HG03378 (cell line): ENCODE results near the gene ZFP90.
A peak's percentile ranks its signal among the peaks of the same experiment; 100 is the strongest.
"Not testable (repeated sequence)": the region's sequence is repeated elsewhere in the genome, so short reads cannot be mapped to it uniquely, and the experiment has no call there.

Source experiments
- ATAC-seq: cut with Tn5 transposase; IDR thresholded peaks from one replicate; pipeline ENCODE4 v1.9.1; 2021; ENCODE audit warnings: mild to moderate bottlenecking, moderate library complexity; ENCODE audit not compliant: unreplicated experiment

Gene ZFP90

DNA sequence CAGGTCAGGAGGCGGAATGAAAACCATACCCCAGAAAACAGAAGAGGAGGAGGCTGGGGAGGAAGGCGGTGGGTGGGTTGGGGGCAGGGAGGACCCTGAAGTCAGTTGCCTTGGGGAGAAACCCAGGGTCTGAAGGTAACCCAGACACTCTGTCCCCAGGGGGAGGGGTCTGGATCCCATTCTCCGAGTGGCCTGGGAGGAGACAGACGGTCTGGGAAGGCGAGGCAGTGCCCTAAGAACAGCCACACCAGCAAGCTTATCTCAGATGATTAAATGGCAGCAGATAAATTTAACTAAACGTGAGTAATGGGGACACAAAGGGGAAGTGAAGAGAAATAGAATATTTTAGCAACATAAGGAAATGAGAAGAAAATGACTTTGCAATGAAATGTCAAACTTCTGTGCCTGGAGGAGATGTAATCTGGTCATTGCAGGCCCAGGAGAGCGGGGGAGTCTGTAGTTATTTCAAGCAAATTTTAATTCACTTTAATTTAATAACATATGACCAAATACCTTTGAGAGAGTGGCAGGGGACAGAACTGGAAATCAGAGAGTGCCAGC, 21.4 kb upstream of the ZFP90 start:
- no peak for ATAC-seq

- ATAC-seq: no peak
These were observed 19.8 kb upstream of the ZFP90 start for GRCh38 chr16:68519225-68519745.

DNA sequence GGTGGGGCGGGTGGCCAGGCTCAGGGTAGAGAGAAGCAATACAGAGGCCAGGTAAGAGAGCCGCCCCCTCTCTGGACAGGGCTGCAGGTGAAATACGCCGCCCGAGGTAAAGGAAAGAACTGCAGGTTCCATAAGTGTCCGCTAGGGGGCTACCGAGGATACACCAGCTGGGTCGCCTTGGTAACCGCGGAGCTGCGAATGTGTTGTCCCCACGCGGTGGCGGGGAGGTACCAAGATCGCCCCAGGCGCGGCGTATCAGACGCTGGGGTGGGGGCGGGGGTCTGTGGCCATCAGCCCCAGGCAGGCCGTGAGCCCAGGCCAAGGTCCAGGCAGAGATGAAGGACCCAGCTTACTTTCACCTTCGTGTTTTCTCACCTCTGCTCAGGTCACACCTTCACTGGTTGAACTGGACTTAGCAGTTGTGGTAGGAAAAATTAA, 18.4 kb upstream of the ZFP90 start:
- ATAC-seq: no peak

GRCh38 chr16:68524069-68524820, 14.8 kb upstream of the ZFP90 start:
- ATAC-seq: no peak

GRCh38 chr16:68526143-68526781, 12.8 kb upstream of the ZFP90 start:
- ATAC-seq: no peak

DNA sequence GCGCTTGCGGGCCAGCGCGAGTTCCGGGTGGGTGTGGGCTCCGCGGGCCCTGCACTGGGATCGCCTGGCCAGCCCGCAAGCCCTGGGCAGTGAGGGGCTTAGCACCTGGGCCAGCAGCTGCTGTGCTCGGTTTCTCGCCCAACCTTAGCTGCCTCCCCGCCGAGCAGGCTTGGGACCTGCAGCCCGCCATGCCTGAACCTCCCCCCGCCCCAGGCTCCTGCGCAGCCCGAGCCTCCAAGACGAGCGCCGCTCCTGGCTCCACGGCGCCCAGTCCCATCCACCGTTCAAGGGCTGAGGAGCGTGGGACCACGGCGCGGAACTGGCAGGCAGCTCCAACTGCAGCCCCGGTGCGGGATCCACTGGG, 12.3 kb upstream of the ZFP90 start:
- no peak for ATAC-seq

DNA sequence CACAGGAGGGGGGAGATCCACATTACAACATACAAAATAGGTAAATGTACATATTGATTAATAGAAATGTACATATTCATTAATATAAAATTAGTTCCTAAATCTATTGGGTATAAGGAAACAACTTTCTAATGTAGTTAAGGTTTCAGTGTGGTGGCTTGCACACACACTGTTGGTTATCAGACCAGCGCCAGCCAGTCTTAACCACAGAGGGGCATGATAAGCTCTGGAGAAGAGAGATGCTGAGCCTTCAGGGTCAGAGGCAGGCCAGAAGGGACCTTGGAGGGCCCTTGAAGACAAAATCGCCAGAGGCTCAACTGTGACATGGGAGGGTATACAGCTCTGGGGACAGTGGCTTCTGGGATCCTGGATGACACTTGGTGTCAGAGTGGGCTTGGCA, 10.9 kb upstream of the ZFP90 start:
- no peak for ATAC-seq

DNA sequence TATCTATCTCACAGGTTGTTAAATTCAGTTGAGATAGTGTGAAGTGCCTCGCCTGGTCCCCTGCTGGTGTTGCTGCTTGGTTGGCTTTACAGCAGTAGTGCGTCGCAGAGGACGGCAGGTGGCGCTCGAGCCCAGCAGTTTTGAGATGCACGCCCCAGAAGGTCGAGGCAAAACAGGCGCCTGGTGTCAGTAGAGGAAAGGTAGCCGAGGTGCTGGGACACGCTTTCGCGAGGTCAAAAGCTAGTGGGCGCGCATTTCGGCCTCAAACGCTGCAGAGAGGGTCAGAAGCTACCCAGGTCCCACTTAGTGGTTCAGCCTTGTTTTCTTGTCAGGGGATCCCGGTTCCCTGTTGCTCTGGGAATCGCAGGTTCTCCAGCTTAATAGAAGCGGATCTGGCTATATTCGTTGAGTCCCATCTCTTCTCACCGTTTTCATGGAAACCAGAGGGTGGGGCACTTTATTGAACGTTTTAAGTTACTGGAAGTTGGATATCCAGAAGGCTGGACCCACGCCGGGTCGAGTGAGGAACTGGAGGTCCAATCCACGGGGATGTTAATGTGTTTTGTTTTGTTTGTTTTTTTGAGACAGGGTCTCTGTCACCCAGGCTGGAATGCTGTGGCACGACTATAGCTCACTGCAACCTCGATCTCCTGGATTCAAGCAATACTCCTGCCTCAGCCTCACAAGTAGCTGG, 10.3 kb upstream of the ZFP90 start:
- peak; percentile 67 for ATAC-seq

DNA sequence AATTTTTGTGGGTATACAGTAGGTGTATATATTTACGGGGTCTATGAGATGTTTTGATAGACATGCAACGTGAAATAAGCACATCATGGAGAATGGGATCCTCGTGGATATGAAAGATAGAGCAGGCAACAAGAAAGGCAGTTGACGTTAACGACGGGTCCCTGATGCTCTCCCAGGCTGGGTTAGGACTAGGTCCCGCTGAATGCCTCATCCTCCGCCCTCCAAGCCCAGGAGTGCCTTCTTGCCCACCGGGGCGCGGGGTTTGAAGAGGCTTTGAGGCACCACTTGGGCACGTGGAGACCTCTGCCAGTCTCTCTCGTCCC, 9.5 kb upstream of the ZFP90 start:
- no peak for ATAC-seq

DNA sequence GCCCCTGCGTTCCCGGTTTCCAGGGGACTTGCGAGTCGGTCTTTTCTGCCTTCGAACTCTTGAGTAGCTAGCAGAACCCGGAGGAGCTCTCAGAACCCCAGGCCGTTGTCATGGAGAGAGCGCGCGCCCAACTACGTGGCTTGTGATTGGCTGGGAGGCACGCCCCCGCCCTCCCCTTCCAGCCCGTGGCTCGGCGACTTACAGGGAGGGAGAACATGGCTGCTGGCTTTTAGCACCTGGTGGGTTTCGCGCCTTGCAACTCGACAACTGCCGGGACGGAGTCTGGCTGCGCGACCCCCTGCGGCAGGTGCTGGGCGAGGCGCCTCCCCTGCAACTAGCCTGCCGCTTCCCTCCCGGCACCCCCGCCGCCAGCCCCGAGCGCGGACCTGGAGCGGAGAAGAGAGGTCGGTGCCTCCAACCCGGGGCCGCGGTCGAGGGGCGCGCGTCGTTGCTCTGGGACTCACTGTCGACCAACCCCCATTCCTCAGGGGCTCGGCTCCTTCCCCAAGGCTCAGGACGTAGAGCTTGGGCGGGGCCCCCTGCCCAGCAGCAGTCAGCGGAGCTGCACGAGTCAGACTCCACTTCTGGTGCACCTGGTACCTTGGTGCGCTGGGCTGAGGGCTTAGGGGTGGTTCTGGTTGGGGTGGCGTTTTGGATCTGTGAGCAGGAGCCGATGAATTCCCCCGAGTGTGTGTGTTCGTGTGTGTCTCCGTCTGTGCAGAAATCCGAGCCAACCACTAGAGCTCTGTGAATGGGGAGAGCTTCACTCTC, 9.0 kb upstream of the ZFP90 start:
- peak; percentile 50 for ATAC-seq

DNA sequence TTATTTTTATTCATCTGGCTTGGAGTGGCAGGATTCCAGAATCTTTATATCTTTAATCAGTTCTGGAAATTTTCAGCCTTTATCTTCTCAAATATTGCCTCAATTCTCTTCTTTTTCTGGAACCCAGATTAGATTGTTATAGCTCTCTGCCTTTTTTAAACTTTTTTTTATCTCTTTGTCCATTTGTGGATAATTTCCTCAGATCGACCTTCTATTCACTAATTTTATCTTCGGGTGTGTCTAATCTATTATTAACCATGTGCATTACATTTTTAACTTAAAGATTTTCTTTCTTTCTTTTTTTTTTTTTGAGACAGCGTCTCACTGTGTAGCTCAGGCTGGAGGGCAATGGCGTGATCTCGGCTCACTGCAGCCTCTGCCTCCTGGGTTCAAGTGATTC, 5.2 kb upstream of the ZFP90 start:
- no peak for ATAC-seq

GRCh38 chr16:68535331-68535730, 3.8 kb upstream of the ZFP90 start:
- no peak for ATAC-seq

DNA sequence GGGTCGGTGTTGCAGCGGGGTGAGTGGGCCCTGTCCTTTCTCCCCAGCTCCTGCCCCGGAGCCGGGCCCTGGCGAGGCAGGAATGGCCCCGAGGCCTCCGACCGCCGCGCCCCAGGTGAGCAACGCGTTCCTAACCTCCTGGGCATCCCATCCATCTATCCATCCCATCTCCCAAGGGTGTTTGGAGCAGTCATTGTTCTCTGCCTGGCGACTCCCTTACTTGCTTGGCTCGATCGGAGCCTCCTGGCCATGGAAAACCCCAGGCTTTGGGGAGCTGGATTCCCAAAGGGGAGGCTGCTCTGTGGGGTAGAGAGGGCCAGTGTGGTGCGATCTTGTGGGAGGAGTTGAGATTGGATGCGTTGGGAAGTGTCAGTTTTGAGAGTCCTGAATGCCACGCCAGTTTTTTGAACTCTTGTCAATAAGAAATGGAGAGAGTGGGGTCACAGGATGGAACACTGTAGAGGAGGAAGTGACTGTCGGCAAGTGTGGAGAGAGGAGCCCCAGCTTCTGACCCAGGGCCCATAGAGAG, 684 bp downstream of the ZFP90 start:
- peak; percentile 16 for ATAC-seq

DNA sequence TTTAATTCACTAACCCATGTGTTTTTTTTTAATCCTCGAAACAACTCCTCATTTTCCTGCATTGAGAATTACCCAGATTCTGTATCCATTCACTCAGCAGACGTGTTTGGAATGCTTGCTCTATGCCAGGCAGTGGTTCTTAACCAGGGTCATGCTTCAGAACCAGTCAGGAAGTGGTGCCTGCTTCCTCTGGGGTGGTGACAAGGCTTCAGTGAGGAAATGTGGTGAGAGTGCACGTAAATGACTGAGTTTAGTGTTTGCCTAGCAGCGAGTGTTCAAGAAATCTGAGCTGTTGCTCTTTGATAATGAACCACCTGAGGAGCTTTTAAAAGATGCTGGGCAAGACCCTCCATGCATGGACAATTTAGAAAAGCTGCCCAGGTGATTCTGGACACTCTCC, 9.9 kb downstream of the ZFP90 start:
- ATAC-seq: no peak

GRCh38 chr16:68553186-68553585, 14.1 kb downstream of the ZFP90 start:
- no peak for ATAC-seq

DNA sequence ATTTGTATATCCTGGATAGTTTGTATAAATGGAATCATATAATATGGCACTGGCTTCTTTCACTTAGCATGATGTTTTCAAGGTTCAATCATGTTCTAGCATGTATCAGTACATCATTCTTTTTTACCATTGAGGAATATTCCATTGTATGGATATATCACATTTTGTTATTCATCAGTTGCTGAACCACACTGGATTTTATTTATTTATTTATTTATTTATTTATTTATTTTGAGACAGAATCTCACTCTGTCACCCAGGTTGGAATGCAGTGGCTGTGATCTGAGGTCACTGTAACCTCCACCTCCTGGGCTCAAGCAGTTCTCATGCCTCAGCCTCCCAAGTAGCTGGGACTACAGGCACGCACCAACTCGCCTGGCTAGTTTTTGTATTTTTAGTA, 21.2 kb downstream of the ZFP90 start:
- not testable (repeated sequence) for ATAC-seq

GRCh38 chr16:68563631-68564381, 24.7 kb downstream of the ZFP90 start:
- no peak for ATAC-seq

GRCh38 chr16:68564382-68564985, 25.4 kb downstream of the ZFP90 start:
- ATAC-seq: no peak

DNA sequence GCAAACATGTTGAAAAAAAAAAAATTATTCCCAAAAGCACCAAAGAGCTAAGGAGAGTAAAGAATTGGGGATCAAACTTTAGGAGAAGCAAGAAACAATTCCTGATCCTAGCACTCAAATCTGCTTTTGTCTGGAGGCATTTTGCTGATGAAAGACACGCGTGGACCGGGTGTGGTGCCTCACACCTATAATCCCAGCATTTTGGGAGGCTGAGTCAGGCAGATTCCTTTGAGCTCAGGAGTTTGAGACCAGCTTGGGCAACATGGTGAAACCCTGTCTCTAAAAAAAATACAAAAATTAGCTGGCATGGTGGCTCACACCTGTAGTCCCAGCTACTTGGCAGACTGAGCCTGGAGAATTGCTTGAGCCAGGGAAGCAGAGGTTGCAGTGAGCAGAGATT, 35.4 kb downstream of the ZFP90 start:
- no peak for ATAC-seq

DNA sequence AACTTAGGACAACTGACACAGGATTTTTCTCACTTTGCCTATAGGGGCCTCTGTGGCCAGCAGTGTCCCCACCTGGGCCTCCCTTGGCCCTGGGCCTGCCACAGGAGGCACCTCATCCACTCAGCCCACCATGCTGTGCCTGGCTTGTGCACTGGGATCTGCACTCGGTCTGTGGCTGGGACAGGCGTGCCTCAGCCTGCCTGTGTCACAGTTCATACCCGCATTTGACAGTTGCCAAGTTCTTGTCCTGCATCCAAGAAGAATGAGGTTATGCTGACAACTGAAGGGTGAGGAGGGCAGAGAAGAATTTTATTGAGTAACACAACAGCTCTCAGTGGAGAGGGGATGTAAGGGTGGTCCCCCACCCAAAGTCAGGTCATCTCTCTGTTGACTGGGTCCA, 36.0 kb downstream of the ZFP90 start:
- no peak for ATAC-seq
